Esophagus squamous epithelium (tissue), 5 donors: ENCODE results near the gene CBR3. TPM values are rescaled to one million over a fixed set of nuclear protein-coding genes. Genes with fewer than 3 reads are reported as not detected.

Source experiments
- DNase-seq: peaks from one replicate; lab custom pipeline; 2025; lab: John Stamatoyannopoulos, UW
- H3K27ac ChIP-seq, 4 donors: fragments of 200-600 bp; sonication (generic); one replicate each; pipeline ENCODE4 v1.5.1; 2016 to 2019; ENCODE audit warnings: mild to moderate bottlenecking in 1 of 4
- H3K27me3 ChIP-seq, 4 donors: fragments of 200-600 bp; sonication (generic); 1 replicate in 3 of 4; 2 replicates in 1 of 4; pipeline versions ENCODE4 v1.5.1 to v1.6.0; 2017 to 2021; ENCODE audit warnings: antibody characterized with exemption in 1 of 4
- H3K36me3 ChIP-seq, 3 donors: fragments of 200-600 bp; sonication (generic); one replicate each; pipeline ENCODE4 v1.5.1; 2016 to 2019
- H3K4me1 ChIP-seq, 3 donors: fragments of 200-600 bp; sonication (generic); one replicate each; pipeline ENCODE4 v1.5.1; 2017 to 2019
- H3K4me3 ChIP-seq, 4 donors: fragments of 200-600 bp; sonication (generic); 1 replicate in 3 of 4; 2 replicates in 1 of 4; pipeline ENCODE4 v1.5.1; 2016 to 2019; ENCODE audit warnings: mild to moderate bottlenecking in 2 of 4, moderate library complexity in 1 of 4
- H3K9me3 ChIP-seq, 3 donors: fragments of 200-600 bp; sonication (generic); one replicate each; pipeline ENCODE4 v1.5.1; 2016 to 2019
- CTCF ChIP-seq, 6 experiments: fragments of 450-650 bp in 4 of 6; fragments of 200-600 bp in 2 of 6; sonication (generic) in 2 of 6; IDR thresholded peaks; one replicate each; pipeline ENCODE4 v1.5.1; 2016 to 2019; ENCODE audit warnings: antibody characterized with exemption in 6 of 6, mild to moderate bottlenecking in 4 of 6, moderate library complexity in 4 of 6
- POLR2A ChIP-seq, 4 donors: fragments of 450-650 bp; IDR thresholded peaks; one replicate each; pipeline ENCODE4 v1.6.1; 2017; ENCODE audit warnings: antibody characterized with exemption in 4 of 4, mild to moderate bottlenecking in 4 of 4, moderate library complexity in 3 of 4
- WGBS, 2 donors: methylation state at CpG; one replicate each; pipeline ENCODE4 v1.1.5; 2018; 5-methylcytosine and 5-hydroxymethylcytosine counted together
- intact Hi-C: fragments of 100-400 bp; cut with DNase I; formaldehyde crosslinking; loops from one replicate; pipeline ENCODE4 v1.15.0; 2022
- total RNA-seq, 4 donors: library from RNA; depleted of rRNA; stranded (reverse); fragments of >200 nt; gene quantifications; one replicate each; pipeline ENCODE4 v1.1.0, GENCODE V29; 2016
- donor health status: DM: yes; HTN: yes; CAD: no.

Gene CBR3
- total RNA-seq, 4 donors from 2014 or later = 67.3 to 158 (median 122) TPM

- peaks cover 0 to 44% (median 12%) of the 10 kb centered on the region in 3 donors for H3K4me1 ChIP-seq
- H3K27me3 ChIP-seq = no peaks in the 10 kb centered on the region
- intact Hi-C loops = loop anchor here (10.0 kb wide), 1 partner anchor 48 kb away; no protein-coding TSS in a partner anchor
- peak; percentile 95 for DNase-seq
- peak overlapping the region; percentile 91 to 95 (median 94) for H3K27ac ChIP-seq
- H3K36me3 ChIP-seq = peaks cover 0 to 4% (median 0%) of the 10 kb centered on the region in 3 donors
- no CpG with 5 or more reads among the region's 43 CpGs for WGBS, 2 donors
- H3K9me3 ChIP-seq = no peaks in the 10 kb centered on the region
- TF ChIP-seq CTCF (IDR thresholded peaks at IDR 0.05) (no peak), POLR2A (IDR thresholded peaks at IDR 0.05) (no peak)
- H3K4me3 ChIP-seq = peak overlapping the region; percentile 69 to 97 (median 85)
Measured at GRCh38 chr21:36156339-36156814, 21.5 kb downstream of the CBR3 start.

- WGBS, 2 donors = 3 to 8% methylated on average over 5 to 12 of the region's 83 CpGs
- Histone ChIP-seq H3K4me3 (peak within 1 kb of the TSS; percentile 69 to 97 (median 85)), H3K27me3 (no peaks in the 10 kb centered on the region), H3K4me1 (peaks cover 0 to 44% (median 12%) of the 10 kb centered on the region in 3 donors), H3K9me3 (no peaks in the 10 kb centered on the region), H3K27ac (peak within 1 kb of the TSS; percentile 91 to 95 (median 94)), H3K36me3 (peaks cover 0 to 4% (median 0%) of the 10 kb centered on the region in 3 donors)
- no peak for DNase-seq
- intact Hi-C loops = loop anchor here (10.0 kb wide), 1 partner anchor 48 kb away; no protein-coding TSS in a partner anchor
- TF ChIP-seq POLR2A (IDR thresholded peaks at IDR 0.05) (peak in 2 of 4 donors; percentile 73 to 86), CTCF (IDR thresholded peaks at IDR 0.05) (peak in 1 of 6 experiments; percentile 23)
Measured at GRCh38 chr21:36156815-36157670, 22.2 kb downstream of the CBR3 start, which contains the start of gene DOP1B. TSS of gene DOP1B (plus strand) at chr21:36156824. CDS start at chr21:36164734, 7,910 bp downstream.

GRCh38 chr21:36159356-36159921 is 24.6 kb downstream of the CBR3 start:
- TF ChIP-seq CTCF (IDR thresholded peaks at IDR 0.05) = no peak
- TF ChIP-seq POLR2A (IDR thresholded peaks at IDR 0.05) = no peak
- H3K27ac ChIP-seq = no peak overlapping the region
- DNase-seq = no peak

GRCh38 chr21:36160850-36161178 is 25.9 kb downstream of the CBR3 start:
- H3K4me1 ChIP-seq = peaks cover 0 to 33% (median 10%) of the 10 kb centered on the region in 3 donors
- intact Hi-C loops = no loop called here
- DNase-seq = no peak
- H3K4me3 ChIP-seq = no peak overlapping the region
- no peak for TF ChIP-seq CTCF (IDR thresholded peaks at IDR 0.05)
- no peak for TF ChIP-seq POLR2A (IDR thresholded peaks at IDR 0.05)
- no peaks in the 10 kb centered on the region for H3K27me3 ChIP-seq
- 100% methylated on average over 2 of the region's 2 CpGs for WGBS, 2 donors
- no peak overlapping the region for H3K27ac ChIP-seq
- H3K36me3 ChIP-seq = peaks cover 0 to 11% (median 0%) of the 10 kb centered on the region in 3 donors
- H3K9me3 ChIP-seq = no peaks in the 10 kb centered on the region

More at GRCh38 chr21:36159356-36159921, 24.6 kb downstream of the CBR3 start:
- Histone ChIP-seq H3K36me3 (peaks cover 0 to 4% (median 0%) of the 10 kb centered on the region in 3 donors), H3K27me3 (no peaks in the 10 kb centered on the region), H3K4me1 (peaks cover 0 to 44% (median 17%) of the 10 kb centered on the region in 3 donors), H3K9me3 (no peaks in the 10 kb centered on the region), H3K4me3 (no peak overlapping the region)
- WGBS, 2 donors = 66 to 74% methylated on average over 13 of the region's 13 CpGs
- intact Hi-C loops = loop anchor here (10.0 kb wide), 1 partner anchor 45 kb away; no protein-coding TSS in a partner anchor
